ENCODE measurements around the gene MEIS2. TPM values are rescaled to one million over a fixed set of nuclear protein-coding genes. Genes with fewer than 3 reads are reported as not detected.

The MEIS2 gene

Small RNA genes lying within 50 kb of the gene (microRNA-seq; reads per million reads assigned to microRNA genes)
- not detected for gene MIR8063
